ENCODE results near the gene SOWAHB. TPM values are rescaled to one million over a fixed set of nuclear protein-coding genes. Genes with fewer than 3 reads are reported as not detected.

The SOWAHB gene, protein sequence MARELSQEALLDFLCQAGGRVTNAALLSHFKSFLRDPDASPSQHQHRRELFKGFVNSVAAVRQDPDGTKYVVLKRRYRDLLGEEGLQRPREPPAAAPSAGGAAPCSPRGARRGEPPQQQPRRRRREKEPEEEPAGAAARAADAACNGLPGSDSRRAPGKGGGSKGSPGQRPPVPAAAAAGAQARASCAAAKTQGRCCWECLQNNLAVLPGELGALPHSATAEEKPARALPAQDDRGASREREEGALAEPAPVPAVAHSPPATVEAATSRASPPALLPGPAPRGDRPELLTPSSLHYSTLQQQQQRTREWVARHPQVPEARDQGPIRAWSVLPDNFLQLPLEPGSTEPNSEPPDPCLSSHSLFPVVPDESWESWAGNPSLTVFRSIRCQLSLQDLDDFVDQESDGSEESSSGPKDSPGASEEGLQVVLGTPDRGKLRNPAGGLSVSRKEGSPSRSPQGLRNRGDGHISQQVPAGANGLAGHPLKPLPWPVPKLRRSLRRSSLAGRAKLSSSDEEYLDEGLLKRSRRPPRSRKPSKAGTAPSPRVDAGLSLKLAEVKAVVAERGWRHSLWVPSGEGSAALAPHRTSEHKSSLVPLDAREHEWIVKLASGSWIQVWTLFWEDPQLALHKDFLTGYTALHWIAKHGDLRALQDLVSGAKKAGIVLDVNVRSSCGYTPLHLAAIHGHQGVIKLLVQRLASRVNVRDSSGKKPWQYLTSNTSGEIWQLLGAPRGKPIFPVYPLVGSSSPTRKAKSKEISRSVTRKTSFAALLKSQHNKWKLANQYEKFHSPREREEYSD
- total RNA-seq (5.0 TPM), polyA plus RNA-seq (ENCODE audit: insufficient read depth, low read depth, low replicate concordance) (3.3 TPM)
- long read RNA-seq, donor 1, partial matches to known transcripts, result 0 of 1 reads
- long read RNA-seq, donor 1, other reads (novel, unspliced or antisense), result 0 of 1 reads
- long read RNA-seq, donor 2, transcript SOWAHB-201 (1 exons, 3,220 nt), result major isoform, 6 of 6 reads
- long read RNA-seq, donor 2, partial matches to known transcripts, result 0 of 6 reads
- long read RNA-seq, donor 2, other reads (novel, unspliced or antisense), result 0 of 6 reads
- long read RNA-seq, donor 3, partial matches to known transcripts, result 235 of 238 reads
- long read RNA-seq, donor 3, other reads (novel, unspliced or antisense), result 0 of 238 reads
- long read RNA-seq, donor 4, partial matches to known transcripts, result 0 of 2 reads
- long read RNA-seq, donor 4, other reads (novel, unspliced or antisense), result 0 of 2 reads
- long read RNA-seq, donor 5, result 0 reads
- long read RNA-seq, donor 6, result 0 reads
- long read RNA-seq, donor 7, transcript SOWAHB-201 (1 exons, 3,220 nt), result major isoform, 7 of 7 reads
- long read RNA-seq, donor 7, partial matches to known transcripts, result 0 of 7 reads
- long read RNA-seq, donor 7, other reads (novel, unspliced or antisense), result 0 of 7 reads
- long read RNA-seq, donor 8, partial matches to known transcripts, result 0 of 3 reads
- long read RNA-seq, donor 8, other reads (novel, unspliced or antisense), result 0 of 3 reads
- long read RNA-seq, donor 9, partial matches to known transcripts, result 0 of 3 reads
- long read RNA-seq, donor 9, other reads (novel, unspliced or antisense), result 0 of 3 reads
- long read RNA-seq, donor 10, partial matches to known transcripts, result 0 of 3 reads
- long read RNA-seq, donor 10, other reads (novel, unspliced or antisense), result 0 of 3 reads

DNA sequence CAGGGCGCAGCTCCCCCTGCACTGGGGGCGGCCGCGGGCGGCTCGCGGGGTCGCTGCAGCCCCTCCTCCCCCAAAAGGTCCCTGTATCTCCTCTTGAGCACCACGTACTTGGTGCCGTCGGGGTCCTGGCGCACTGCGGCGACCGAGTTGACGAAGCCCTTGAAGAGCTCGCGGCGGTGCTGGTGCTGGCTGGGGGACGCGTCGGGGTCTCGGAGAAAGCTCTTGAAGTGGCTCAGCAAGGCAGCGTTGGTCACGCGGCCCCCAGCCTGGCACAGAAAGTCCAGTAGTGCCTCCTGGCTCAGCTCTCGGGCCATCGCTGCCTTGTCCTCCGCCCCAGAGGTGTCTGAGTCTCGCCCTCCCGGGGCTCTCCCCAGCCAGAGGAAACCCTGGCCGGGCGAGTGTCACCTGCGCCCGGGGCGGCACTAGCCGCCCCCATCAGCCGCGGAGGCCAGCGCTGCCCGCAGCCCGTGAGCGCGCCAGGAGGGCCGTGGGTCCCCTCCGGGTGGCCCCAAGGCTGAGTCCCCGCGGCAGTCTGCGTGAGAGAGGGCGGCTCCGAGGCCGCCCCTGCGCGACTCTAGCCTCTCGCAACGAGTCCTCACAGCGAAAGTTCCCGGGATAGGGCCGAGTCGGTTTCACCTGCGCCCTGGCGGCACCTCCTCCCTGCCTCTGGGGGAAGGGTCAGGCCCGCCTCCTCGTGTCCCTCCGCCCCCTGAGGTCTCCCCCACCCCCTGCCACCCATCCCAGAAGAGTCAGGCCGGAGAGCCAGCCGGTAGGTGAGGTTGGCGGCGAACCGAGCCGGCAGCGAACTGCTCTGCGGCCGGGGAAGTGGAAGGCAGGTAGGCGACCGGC lies at the start of gene SOWAHB:
Gene SOWAHB, minus strand, starts transcription at position 609 of the 849 bp plus-strand sequence. Its CDS starts 295 bp downstream, at position 314.
- peak within 1 kb of the TSS; percentile 45 to 74 (median 52) for H3K9ac ChIP-seq (ENCODE audit: low read length in 3 of 3)
- H3K36me3 ChIP-seq (ENCODE audit: control insufficient read depth in 2 of 3, insufficient read depth in 3 of 3, low read length in 3 of 3), result no peaks in the 10 kb centered on the region
- intact Hi-C loops (cut with DNase I), result no loop called here
- H3K27me3 ChIP-seq (ENCODE audit: control insufficient read depth, insufficient read depth, low read length), result peaks cover 6% of the 10 kb centered on the region
- H3K4me1 ChIP-seq (ENCODE audit: control insufficient read depth in 2 of 3, insufficient read depth in 2 of 3, low read depth in 1 of 3, low read length in 3 of 3), result peaks cover 0 to 7% (median 4%) of the 10 kb centered on the region in 3 donors
- peak within 1 kb of the TSS; percentile 66 to 73 (median 68) for H3K4me3 ChIP-seq (ENCODE audit: low read length in 3 of 3)
- FAIRE-seq (no peak), DNase-seq (peak; percentile 87 to 93 (median 89))
- H3K27ac ChIP-seq (ENCODE audit: low read depth in 2 of 2, low read length in 2 of 2), result peak within 1 kb of the TSS; percentile 90 to 93
- TF ChIP-seq, protein P1, sequence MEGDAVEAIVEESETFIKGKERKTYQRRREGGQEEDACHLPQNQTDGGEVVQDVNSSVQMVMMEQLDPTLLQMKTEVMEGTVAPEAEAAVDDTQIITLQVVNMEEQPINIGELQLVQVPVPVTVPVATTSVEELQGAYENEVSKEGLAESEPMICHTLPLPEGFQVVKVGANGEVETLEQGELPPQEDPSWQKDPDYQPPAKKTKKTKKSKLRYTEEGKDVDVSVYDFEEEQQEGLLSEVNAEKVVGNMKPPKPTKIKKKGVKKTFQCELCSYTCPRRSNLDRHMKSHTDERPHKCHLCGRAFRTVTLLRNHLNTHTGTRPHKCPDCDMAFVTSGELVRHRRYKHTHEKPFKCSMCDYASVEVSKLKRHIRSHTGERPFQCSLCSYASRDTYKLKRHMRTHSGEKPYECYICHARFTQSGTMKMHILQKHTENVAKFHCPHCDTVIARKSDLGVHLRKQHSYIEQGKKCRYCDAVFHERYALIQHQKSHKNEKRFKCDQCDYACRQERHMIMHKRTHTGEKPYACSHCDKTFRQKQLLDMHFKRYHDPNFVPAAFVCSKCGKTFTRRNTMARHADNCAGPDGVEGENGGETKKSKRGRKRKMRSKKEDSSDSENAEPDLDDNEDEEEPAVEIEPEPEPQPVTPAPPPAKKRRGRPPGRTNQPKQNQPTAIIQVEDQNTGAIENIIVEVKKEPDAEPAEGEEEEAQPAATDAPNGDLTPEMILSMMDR (IDR thresholded peaks at IDR 0.05; ENCODE audit: borderline replicate concordance, extremely low read depth, insufficient read depth), result no peak
- no peaks in the 10 kb centered on the region for H3K9me3 ChIP-seq (ENCODE audit: control insufficient read depth in 2 of 3, insufficient read depth in 1 of 3, low read length in 3 of 3)

DNA sequence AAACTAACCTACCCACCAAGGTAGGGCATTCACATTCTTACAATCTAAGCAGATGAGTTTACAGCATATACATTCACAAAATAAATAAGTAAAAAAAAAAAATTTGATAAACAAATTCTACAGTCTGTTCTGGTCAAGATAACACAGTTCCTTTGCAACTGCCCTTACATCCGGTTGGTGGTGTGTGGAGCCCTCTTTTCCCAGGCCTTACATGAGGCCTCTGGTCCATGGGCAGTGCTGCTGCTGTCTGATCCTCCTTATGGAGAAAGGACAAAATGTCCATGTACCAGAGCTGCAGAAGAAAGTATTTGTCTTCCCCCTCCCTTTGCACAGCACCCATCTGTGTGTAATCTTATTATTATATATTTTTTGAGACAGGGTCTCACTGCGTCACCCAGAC lies 49.4 kb upstream of the SOWAHB start:
- intact Hi-C loops (cut with DNase I), result no loop called here
- FAIRE-seq, result no peak
- peak overlapping the region in 1 of 3 donors; percentile 20 for H3K4me3 ChIP-seq (ENCODE audit: low read length in 3 of 3)

More for the DNA sequence above, 49.4 kb upstream of the SOWAHB start:
- peaks cover 0 to 3% (median 0%) of the 10 kb centered on the region in 3 donors for H3K4me1 ChIP-seq (ENCODE audit: control insufficient read depth in 2 of 3, insufficient read depth in 2 of 3, low read depth in 1 of 3, low read length in 3 of 3)
- no peaks in the 10 kb centered on the region for H3K9me3 ChIP-seq (ENCODE audit: control insufficient read depth in 2 of 3, insufficient read depth in 1 of 3, low read length in 3 of 3)
- DNase-seq, result peak in 1 of 5 donors; percentile 22
- no peak overlapping the region for H3K9ac ChIP-seq (ENCODE audit: low read length in 3 of 3)
- no peak overlapping the region for H3K27ac ChIP-seq (ENCODE audit: low read depth in 2 of 2, low read length in 2 of 2)
- TF ChIP-seq, protein P1 (IDR thresholded peaks at IDR 0.05; ENCODE audit: borderline replicate concordance, extremely low read depth, insufficient read depth), result no peak
- H3K27me3 ChIP-seq (ENCODE audit: control insufficient read depth, insufficient read depth, low read length), result no peaks in the 10 kb centered on the region
- peaks cover 0 to 2% (median 0%) of the 10 kb centered on the region in 3 donors for H3K36me3 ChIP-seq (ENCODE audit: control insufficient read depth in 2 of 3, insufficient read depth in 3 of 3, low read length in 3 of 3)

Data from kidney (tissue), 22 donors.